Midbrain (tissue), 1 donor: ENCODE measurements around the gene PTPN20.
"Not testable (repeated sequence)": the region's sequence is repeated elsewhere in the genome, so short reads cannot be mapped to it uniquely, and the experiment has no call there.

ENCODE experiments used
- DNase-seq: peaks from one replicate; lab custom pipeline; 2025; lab: John Stamatoyannopoulos, UW

The PTPN20 gene

GRCh38 chr10:46911144-46911876 lies at the start of gene PTPN20:
Gene PTPN20 (plus strand): TSS chr10:46911428. CDS start chr10:46932500, 21,072 bp downstream.
- not testable (repeated sequence) for DNase-seq

GRCh38 chr10:46869716-46870115 lies 41.5 kb upstream of the PTPN20 start:
- DNase-seq: not testable (repeated sequence)

- not testable (repeated sequence) for DNase-seq
Measured at GRCh38 chr10:46871583-46871982, 39.6 kb upstream of the PTPN20 start.

GRCh38 chr10:46875304-46875703 lies 35.9 kb upstream of the PTPN20 start:
- not testable (repeated sequence) for DNase-seq

- not testable (repeated sequence) for DNase-seq
Measured at GRCh38 chr10:46876773-46877172, 34.5 kb upstream of the PTPN20 start.

GRCh38 chr10:46878761-46879160 lies 32.5 kb upstream of the PTPN20 start:
- DNase-seq: not testable (repeated sequence)

- DNase-seq: not testable (repeated sequence)
Measured at GRCh38 chr10:46890813-46891611, 20.2 kb upstream of the PTPN20 start.

GRCh38 chr10:46896762-46897692 lies 14.2 kb upstream of the PTPN20 start:
- DNase-seq: not testable (repeated sequence)

GRCh38 chr10:46901247-46901646 lies 10.0 kb upstream of the PTPN20 start:
- DNase-seq: not testable (repeated sequence)

- DNase-seq: not testable (repeated sequence)
Measured at GRCh38 chr10:46903874-46904273, 7.4 kb upstream of the PTPN20 start.

- not testable (repeated sequence) for DNase-seq
Measured at GRCh38 chr10:46906359-46906758, 4.9 kb upstream of the PTPN20 start.

- not testable (repeated sequence) for DNase-seq
Measured at GRCh38 chr10:46907185-46908117, 3.8 kb upstream of the PTPN20 start.

GRCh38 chr10:46922498-46922897 lies 11.3 kb downstream of the PTPN20 start:
- DNase-seq: not testable (repeated sequence)

- not testable (repeated sequence) for DNase-seq
Measured at GRCh38 chr10:46925156-46925555, 13.9 kb downstream of the PTPN20 start.

GRCh38 chr10:46925853-46926252 lies 14.6 kb downstream of the PTPN20 start:
- not testable (repeated sequence) for DNase-seq

GRCh38 chr10:46928810-46929209 lies 17.6 kb downstream of the PTPN20 start:
- DNase-seq: not testable (repeated sequence)

- not testable (repeated sequence) for DNase-seq
Measured at GRCh38 chr10:46932383-46932782, 21.2 kb downstream of the PTPN20 start.

GRCh38 chr10:46941091-46941490 lies 29.9 kb downstream of the PTPN20 start:
- not testable (repeated sequence) for DNase-seq

- DNase-seq: not testable (repeated sequence)
Measured at GRCh38 chr10:46948687-46949518, 37.7 kb downstream of the PTPN20 start.

GRCh38 chr10:46952540-46952939 lies 41.3 kb downstream of the PTPN20 start:
- not testable (repeated sequence) for DNase-seq
